Measurements from ENCODE around the gene ZSWIM8.

DNA sequence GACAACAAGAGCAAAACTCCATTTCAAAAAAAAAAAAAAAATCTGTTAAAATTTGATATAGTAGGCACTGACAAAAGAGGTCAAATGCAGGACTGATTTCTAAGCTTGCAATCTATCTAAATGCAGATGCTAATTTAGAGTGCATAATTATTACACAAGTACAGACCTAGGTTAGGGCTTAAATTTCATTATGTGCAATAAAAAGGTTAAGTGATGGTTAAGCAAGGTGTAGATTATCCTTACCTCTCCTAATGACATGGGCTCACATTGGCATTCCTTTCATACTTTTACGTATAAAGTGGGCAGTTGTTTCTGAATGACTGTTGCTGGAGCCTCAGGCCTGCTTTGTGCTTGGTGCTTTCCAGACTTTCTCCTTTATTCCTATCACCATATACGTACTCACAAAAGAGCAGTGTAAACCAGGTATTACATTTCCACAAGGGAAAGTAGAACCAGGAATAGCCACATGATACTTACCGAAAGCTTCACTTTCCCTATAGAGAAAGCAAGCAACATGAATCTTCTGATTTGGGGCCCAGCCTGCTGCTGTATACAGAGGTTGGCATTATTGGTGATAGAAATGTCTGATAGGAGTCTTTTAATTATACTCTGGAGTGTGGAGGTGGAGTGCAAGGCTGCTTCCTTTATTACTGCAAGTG, 5.7 kb upstream of the ZSWIM8 start:
- TF ChIP-seq, protein P1, sequence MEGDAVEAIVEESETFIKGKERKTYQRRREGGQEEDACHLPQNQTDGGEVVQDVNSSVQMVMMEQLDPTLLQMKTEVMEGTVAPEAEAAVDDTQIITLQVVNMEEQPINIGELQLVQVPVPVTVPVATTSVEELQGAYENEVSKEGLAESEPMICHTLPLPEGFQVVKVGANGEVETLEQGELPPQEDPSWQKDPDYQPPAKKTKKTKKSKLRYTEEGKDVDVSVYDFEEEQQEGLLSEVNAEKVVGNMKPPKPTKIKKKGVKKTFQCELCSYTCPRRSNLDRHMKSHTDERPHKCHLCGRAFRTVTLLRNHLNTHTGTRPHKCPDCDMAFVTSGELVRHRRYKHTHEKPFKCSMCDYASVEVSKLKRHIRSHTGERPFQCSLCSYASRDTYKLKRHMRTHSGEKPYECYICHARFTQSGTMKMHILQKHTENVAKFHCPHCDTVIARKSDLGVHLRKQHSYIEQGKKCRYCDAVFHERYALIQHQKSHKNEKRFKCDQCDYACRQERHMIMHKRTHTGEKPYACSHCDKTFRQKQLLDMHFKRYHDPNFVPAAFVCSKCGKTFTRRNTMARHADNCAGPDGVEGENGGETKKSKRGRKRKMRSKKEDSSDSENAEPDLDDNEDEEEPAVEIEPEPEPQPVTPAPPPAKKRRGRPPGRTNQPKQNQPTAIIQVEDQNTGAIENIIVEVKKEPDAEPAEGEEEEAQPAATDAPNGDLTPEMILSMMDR (IDR thresholded peaks at IDR 0.05) = no peak
- TF ChIP-seq POLR2A (IDR thresholded peaks at IDR 0.05) = no peak

Measured in testis (tissue), 2 donors.